ENCODE measurements around the gene MRPL20.

MRPL20 gene

DNA sequence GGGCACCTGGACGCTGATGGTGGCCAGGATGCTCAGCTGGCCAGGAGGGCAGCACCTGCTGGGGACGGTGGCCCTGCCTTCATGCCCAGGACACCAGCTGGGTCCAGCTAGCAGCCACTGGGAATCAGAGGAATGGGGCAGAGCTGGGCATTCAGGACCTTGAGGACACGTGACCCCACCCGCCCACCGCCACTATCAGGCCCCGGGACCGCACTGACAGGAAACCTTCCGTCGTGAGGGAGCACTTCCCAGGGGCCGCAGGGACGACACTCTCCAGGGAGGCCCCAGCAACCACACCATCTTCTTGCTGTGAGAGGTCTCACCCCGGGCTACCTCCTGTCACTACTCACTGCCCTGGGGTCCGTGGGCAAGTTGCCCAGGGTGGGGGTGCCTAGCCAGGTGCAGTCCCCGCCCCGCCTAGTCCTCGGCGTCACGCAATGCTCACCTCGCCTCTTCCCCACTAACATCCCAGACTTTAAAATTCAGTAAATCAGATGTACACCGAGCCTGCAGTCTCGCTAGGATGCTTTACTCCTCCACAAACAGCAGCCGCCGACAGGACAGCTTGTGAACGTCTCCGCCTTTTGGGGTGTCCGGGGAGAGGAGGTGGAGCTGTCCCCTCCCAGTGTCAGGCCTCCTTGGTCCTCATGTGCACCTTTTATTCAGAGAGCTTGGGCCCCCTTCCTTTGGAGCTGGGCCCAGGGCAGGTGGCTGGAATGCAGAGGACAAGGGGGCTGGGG lies 33.3 kb upstream of the MRPL20 start (continued):
- TF ChIP-seq, protein P1, sequence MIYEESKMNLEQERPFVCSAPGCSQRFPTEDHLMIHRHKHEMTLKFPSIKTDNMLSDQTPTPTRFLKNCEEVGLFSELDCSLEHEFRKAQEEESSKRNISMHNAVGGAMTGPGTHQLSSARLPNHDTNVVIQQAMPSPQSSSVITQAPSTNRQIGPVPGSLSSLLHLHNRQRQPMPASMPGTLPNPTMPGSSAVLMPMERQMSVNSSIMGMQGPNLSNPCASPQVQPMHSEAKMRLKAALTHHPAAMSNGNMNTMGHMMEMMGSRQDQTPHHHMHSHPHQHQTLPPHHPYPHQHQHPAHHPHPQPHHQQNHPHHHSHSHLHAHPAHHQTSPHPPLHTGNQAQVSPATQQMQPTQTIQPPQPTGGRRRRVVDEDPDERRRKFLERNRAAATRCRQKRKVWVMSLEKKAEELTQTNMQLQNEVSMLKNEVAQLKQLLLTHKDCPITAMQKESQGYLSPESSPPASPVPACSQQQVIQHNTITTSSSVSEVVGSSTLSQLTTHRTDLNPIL (CRISPR knock-in tag; IDR thresholded peaks at IDR 0.05; ENCODE audit: low read depth) = no peak
- TF ChIP-seq TCF4 (CRISPR knock-in tag; IDR thresholded peaks at IDR 0.05; ENCODE audit: borderline replicate concordance) = no peak
- TF ChIP-seq, protein P2, sequence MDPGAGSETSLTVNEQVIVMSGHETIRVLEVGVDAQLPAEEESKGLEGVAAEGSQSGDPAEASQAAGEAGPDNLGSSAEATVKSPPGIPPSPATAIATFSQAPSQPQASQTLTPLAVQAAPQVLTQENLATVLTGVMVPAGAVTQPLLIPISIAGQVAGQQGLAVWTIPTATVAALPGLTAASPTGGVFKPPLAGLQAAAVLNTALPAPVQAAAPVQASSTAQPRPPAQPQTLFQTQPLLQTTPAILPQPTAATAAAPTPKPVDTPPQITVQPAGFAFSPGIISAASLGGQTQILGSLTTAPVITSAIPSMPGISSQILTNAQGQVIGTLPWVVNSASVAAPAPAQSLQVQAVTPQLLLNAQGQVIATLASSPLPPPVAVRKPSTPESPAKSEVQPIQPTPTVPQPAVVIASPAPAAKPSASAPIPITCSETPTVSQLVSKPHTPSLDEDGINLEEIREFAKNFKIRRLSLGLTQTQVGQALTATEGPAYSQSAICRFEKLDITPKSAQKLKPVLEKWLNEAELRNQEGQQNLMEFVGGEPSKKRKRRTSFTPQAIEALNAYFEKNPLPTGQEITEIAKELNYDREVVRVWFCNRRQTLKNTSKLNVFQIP (CRISPR knock-in tag; IDR thresholded peaks at IDR 0.05; ENCODE audit: borderline replicate concordance, low read depth) = no peak
- no peak for TF ChIP-seq ZNF8 (CRISPR knock-in tag; IDR thresholded peaks at IDR 0.05)
- no peak for TF ChIP-seq SNAI2 (CRISPR knock-in tag; IDR thresholded peaks at IDR 0.05)
- no peak for TF ChIP-seq TOX (CRISPR knock-in tag; IDR thresholded peaks at IDR 0.05; ENCODE audit: borderline replicate concordance)
- no peak for TF ChIP-seq ESRRG (CRISPR knock-in tag; IDR thresholded peaks at IDR 0.05)
- TF ChIP-seq GLIS3 (CRISPR knock-in tag; IDR thresholded peaks at IDR 0.05) = no peak
- TF ChIP-seq ZNF565 (CRISPR knock-in tag; conservative IDR thresholded peaks at IDR 0.05; ENCODE audit: low read depth) = no peak

DNA sequence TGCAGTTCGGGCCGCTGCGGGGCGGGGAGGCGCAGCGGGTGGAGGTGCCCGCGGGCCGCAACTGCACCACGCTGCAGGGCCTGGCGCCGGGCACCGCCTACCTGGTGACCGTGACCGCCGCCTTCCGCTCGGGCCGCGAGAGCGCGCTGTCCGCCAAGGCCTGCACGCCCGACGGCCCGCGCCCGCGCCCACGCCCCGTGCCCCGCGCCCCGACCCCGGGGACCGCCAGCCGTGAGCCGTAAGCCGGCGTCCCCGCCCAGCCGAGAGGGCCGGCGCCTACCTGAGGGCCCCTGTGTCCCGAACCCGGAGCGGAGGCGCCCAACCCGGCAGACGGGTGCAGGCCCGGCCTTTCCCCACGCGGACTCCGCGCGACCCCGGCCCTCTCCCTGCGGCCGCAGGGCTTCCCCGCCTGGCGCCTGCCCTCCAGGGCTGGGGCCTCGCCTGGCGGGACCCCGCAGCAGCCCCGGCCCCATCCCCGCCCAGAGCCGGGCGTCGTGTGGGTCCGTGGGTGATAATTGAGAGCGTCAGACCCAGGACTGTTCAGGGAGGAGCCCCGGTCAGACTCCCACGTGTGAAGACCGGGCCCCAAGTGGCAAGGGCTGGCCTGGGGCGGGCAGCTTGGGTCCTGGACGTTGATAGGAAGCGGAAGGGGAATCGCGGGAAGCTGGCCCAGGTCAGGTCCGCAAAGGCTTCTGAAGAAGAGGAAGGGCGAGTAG lies 32.6 kb upstream of the MRPL20 start:
- ATAC-seq = no peak
- TF ChIP-seq, protein P2 (CRISPR knock-in tag; IDR thresholded peaks at IDR 0.05; ENCODE audit: borderline replicate concordance, low read depth) = no peak
- TF ChIP-seq PPARA (CRISPR knock-in tag; IDR thresholded peaks at IDR 0.05; ENCODE audit: borderline replicate concordance) (no peak), BACH2 (CRISPR knock-in tag; IDR thresholded peaks at IDR 0.05; ENCODE audit: borderline replicate concordance) (no peak), ZFP30 (CRISPR knock-in tag; IDR thresholded peaks at IDR 0.05) (no peak), RARB (CRISPR knock-in tag; IDR thresholded peaks at IDR 0.05) (no peak), ZNF8 (CRISPR knock-in tag; IDR thresholded peaks at IDR 0.05) (no peak), TOX (CRISPR knock-in tag; IDR thresholded peaks at IDR 0.05; ENCODE audit: borderline replicate concordance) (no peak), ZC3H10 (CRISPR knock-in tag; IDR thresholded peaks at IDR 0.05) (no peak), TCF4 (CRISPR knock-in tag; IDR thresholded peaks at IDR 0.05; ENCODE audit: borderline replicate concordance) (no peak), OSR1 (CRISPR knock-in tag; IDR thresholded peaks at IDR 0.05) (no peak), SNAI2 (CRISPR knock-in tag; IDR thresholded peaks at IDR 0.05) (no peak), ZNF70 (CRISPR knock-in tag; IDR thresholded peaks at IDR 0.05) (no peak), ZNF565 (CRISPR knock-in tag; conservative IDR thresholded peaks at IDR 0.05; ENCODE audit: low read depth) (no peak), ISL1 (CRISPR knock-in tag; IDR thresholded peaks at IDR 0.05) (no peak), CSDC2 (CRISPR knock-in tag; IDR thresholded peaks at IDR 0.05) (no peak)
- TF ChIP-seq, protein P1 (CRISPR knock-in tag; IDR thresholded peaks at IDR 0.05; ENCODE audit: low read depth) = no peak
- TF ChIP-seq, protein P3, sequence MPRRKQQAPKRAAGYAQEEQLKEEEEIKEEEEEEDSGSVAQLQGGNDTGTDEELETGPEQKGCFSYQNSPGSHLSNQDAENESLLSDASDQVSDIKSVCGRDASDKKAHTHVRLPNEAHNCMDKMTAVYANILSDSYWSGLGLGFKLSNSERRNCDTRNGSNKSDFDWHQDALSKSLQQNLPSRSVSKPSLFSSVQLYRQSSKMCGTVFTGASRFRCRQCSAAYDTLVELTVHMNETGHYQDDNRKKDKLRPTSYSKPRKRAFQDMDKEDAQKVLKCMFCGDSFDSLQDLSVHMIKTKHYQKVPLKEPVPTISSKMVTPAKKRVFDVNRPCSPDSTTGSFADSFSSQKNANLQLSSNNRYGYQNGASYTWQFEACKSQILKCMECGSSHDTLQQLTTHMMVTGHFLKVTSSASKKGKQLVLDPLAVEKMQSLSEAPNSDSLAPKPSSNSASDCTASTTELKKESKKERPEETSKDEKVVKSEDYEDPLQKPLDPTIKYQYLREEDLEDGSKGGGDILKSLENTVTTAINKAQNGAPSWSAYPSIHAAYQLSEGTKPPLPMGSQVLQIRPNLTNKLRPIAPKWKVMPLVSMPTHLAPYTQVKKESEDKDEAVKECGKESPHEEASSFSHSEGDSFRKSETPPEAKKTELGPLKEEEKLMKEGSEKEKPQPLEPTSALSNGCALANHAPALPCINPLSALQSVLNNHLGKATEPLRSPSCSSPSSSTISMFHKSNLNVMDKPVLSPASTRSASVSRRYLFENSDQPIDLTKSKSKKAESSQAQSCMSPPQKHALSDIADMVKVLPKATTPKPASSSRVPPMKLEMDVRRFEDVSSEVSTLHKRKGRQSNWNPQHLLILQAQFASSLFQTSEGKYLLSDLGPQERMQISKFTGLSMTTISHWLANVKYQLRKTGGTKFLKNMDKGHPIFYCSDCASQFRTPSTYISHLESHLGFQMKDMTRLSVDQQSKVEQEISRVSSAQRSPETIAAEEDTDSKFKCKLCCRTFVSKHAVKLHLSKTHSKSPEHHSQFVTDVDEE (CRISPR knock-in tag; IDR thresholded peaks at IDR 0.05) = no peak
- TF ChIP-seq, protein P4, sequence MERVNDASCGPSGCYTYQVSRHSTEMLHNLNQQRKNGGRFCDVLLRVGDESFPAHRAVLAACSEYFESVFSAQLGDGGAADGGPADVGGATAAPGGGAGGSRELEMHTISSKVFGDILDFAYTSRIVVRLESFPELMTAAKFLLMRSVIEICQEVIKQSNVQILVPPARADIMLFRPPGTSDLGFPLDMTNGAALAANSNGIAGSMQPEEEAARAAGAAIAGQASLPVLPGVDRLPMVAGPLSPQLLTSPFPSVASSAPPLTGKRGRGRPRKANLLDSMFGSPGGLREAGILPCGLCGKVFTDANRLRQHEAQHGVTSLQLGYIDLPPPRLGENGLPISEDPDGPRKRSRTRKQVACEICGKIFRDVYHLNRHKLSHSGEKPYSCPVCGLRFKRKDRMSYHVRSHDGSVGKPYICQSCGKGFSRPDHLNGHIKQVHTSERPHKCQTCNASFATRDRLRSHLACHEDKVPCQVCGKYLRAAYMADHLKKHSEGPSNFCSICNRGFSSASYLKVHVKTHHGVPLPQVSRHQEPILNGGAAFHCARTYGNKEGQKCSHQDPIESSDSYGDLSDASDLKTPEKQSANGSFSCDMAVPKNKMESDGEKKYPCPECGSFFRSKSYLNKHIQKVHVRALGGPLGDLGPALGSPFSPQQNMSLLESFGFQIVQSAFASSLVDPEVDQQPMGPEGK (CRISPR knock-in tag; IDR thresholded peaks at IDR 0.05; ENCODE audit: borderline replicate concordance) = no peak
- TF ChIP-seq, protein P5, sequence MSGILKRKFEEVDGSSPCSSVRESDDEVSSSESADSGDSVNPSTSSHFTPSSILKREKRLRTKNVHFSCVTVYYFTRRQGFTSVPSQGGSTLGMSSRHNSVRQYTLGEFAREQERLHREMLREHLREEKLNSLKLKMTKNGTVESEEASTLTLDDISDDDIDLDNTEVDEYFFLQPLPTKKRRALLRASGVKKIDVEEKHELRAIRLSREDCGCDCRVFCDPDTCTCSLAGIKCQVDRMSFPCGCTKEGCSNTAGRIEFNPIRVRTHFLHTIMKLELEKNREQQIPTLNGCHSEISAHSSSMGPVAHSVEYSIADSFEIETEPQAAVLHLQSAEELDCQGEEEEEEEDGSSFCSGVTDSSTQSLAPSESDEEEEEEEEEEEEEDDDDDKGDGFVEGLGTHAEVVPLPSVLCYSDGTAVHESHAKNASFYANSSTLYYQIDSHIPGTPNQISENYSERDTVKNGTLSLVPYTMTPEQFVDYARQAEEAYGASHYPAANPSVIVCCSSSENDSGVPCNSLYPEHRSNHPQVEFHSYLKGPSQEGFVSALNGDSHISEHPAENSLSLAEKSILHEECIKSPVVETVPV (CRISPR knock-in tag; IDR thresholded peaks at IDR 0.05) = no peak

Data from SK-N-SH treated with all-trans-retinoic acid at 6 μM for 48 hours (cell line).